ENCODE data around the gene C13orf46.
"Not testable (repeated sequence)": the region's sequence is repeated elsewhere in the genome, so short reads cannot be mapped to it uniquely, and the experiment has no call there.

The C13orf46 gene

DNA sequence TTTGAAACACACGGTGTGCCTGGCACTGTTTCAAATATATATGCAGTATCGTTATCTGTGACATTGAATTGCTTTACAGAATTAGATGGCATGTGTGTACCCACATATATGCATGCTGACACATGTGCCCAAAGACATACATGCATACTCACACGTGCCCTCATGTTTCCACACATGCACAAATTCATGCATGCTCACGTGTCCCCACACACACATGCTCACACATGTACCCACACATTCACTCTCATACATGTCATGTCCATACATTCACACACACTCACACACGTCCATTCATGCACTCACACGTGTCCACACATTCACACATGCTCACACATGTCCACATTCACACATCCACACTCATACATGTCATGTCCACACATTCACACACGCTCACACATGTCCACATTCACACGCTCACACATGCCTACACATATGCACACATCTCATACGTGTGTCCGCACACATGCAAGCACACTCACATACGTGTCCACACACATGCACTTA is 17.9 kb upstream of the C13orf46 start:
- DNase-seq, result no peak

DNA sequence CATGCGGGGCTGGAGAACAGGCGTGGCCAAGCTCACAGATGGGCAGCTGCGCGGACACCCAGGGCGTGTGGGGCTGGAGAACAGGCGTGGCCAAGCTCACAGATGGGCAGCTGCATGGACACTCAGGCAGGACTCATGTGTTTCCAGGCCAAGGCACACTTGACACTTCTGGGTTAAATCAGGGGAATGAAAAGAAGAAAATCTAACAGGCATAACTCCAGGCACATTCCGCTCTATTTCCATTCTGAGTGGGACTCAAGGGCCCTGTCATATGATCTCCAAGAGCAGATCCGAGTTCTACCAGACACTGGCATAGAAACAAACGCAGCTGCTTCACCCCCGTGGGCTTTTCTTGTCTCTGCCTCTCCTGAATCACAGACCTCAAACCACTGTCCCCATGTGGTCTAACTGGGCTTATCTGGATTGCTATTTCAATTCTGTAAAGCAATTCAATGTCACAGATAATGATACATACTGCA is 17.4 kb upstream of the C13orf46 start:
- DNase-seq, result no peak

DNA sequence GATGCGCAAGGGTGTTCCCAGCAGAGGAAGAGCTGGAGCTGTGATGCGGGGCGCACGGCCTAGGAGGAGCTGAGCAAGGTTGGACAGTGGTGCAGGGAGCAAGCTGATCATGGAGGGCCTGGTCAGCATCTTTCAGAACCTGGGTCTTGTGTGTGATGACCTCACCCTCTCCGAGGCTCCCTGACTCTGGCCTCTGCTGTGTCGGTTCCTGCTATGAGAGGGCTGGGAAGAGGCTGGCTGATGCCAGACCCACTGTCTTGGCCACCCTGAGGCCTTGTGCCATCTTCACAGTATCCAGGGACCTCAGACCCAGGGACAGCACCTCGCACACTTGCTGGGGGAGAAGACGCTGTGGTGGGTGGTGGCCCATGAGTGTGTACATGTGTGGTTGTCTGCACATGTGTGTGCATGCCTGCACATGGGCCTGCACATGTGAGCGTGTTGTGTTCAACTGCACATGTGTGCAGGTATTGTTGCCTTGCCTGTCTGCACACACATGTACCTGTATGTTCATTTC is 16.5 kb upstream of the C13orf46 start:
- DNase-seq, result no peak

GRCh38 chr13:113989585-113990300 is 15.9 kb upstream of the C13orf46 start:
- no peak for DNase-seq

- not testable (repeated sequence) for DNase-seq
These were observed 15.0 kb upstream of the C13orf46 start for GRCh38 chr13:113988859-113989258.

- no peak for DNase-seq
These were observed 8.4 kb upstream of the C13orf46 start for GRCh38 chr13:113982296-113982661.

GRCh38 chr13:113981611-113982295 is 7.9 kb upstream of the C13orf46 start:
- no peak for DNase-seq

GRCh38 chr13:113981194-113981605 is 7.3 kb upstream of the C13orf46 start:
- DNase-seq, result no peak

DNA sequence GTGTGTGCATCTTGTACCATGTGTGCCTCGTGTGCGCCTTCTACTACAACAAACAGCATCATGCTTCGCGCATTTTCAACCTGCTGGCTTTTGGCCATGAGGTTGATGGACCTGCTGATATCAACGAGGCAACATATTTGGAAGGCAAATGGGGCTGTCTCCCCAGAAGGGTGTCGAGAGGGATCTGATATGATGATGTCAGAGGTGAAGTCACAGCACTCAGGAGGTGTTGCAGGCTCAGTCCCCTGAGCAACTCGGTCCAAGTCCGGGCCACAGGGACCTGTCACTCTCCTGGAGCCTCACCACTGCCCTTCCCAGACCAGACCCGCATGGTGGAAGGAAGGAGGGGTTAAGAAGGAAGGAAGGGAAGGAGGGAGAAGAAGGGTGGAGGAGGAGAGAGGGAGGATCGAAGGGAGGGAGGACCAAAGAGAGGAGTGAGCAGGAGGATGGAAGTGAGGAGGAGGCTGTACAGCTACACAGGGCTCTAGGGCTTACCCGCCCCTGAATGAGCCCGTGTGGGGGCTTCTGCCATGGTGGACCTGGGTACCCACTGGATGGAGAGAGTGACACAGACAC is 6.7 kb upstream of the C13orf46 start:
- DNase-seq, result no peak

GRCh38 chr13:113979791-113980471 is 6.1 kb upstream of the C13orf46 start:
- DNase-seq, result no peak

GRCh38 chr13:113978741-113979481 is 5.0 kb upstream of the C13orf46 start:
- no peak for DNase-seq

DNA sequence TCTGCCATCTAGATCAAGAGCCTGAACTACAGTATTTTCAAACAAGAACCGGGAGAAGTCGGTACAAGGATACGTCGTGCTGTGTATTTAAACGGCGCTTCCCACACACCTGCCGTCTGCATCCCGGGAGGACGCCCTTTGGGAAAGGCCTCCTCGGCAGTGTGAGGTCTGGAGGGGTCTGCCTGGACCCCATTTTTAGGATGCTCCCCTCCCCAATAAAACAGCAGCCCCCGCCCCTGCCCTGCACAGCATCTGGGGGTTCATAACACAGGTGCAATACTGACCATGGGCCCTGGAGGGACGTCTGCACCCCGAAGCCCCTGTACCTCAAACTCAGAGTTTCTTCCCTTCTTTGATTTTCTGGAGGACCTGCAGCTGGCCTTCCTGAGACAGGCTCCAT is 4.1 kb upstream of the C13orf46 start:
- DNase-seq, result no peak

DNA sequence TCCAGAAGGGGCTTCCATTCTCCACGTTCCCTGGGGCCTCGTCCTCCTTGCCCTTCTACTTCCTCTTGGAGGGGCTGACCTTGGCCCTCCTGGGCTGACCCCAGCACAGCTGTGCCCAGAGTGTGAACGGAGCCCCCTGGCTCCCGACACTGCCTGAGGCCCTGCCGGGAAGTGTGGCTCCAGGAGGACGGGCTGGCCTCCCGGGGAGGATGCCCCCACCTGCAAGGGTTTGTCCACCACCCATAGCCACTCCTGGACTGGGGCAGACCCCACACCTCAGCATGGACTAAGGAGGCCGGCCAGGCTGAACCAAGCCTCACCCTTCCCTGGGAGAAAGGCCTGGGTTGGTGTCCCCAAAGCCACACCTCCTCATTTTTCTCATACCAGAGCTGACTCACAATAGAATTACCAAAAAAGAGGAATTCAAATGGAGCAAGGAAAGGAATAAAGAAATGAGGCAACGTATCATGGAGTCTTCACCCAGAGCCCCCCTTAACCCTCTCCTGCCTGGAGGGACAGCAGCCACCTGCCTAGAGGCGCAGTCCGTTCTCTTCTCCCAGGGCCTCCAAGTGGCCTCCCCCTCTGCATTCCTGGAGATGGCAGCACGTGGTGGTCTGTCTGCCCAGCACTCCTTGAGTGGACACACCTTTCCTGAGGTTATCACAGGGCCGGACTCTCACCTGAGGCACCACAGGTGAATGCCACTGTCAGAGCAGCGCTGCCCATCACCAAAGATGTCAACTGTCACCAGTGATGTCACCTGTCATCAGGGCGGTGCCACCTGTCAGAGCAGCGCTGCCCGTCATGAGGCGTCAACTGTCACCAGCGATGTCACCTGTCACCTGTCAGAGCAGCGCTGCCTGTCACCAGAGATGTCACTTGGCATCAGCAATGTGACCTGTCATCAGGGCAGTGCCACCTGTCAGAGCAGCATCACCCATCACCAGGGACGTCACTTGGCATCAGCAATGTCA is 3.1 kb upstream of the C13orf46 start:
- no peak for DNase-seq

GRCh38 chr13:113975416-113975815 is 1.5 kb upstream of the C13orf46 start:
- no peak for DNase-seq

GRCh38 chr13:113974304-113975281 is 717 bp upstream of the C13orf46 start:
- no peak for DNase-seq

DNA sequence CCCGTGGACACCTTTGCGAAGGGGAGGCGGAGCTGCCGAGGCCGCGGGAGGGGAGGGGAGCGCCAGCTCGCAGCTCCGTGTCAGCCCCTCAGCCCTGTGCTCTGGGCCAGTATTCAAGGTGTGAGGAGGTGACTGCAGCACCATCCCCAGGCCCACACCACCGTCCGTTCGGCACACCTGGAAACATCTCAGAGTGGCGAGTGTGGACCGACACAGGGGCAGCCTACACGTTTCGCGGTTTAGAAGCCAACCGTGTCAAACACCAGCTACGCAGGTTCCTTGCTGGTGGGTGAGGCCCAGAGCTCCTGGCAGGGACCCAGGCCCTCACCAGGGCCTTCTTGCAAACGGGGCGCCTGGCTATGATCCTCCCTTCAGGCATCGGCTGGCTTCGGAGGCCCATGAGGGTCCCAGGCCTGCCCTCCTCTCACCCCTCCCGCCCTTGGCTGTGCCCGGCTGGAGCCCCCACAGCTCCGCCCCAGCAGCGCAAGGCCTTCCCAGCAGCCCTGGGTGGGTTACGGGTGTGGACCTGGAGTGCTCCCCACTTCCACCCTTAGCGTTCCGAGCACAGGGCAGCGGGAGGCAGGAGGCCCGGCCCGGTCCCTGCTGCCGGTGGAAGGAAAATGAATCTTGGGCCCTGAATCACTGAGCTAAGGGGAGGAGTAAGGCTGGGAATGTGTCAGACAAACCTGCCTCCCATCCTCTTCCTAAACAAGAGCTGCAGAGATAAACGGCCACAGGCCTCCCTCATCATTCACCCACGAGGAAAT is 1.2 kb downstream of the C13orf46 start:
- no peak for DNase-seq

DNA sequence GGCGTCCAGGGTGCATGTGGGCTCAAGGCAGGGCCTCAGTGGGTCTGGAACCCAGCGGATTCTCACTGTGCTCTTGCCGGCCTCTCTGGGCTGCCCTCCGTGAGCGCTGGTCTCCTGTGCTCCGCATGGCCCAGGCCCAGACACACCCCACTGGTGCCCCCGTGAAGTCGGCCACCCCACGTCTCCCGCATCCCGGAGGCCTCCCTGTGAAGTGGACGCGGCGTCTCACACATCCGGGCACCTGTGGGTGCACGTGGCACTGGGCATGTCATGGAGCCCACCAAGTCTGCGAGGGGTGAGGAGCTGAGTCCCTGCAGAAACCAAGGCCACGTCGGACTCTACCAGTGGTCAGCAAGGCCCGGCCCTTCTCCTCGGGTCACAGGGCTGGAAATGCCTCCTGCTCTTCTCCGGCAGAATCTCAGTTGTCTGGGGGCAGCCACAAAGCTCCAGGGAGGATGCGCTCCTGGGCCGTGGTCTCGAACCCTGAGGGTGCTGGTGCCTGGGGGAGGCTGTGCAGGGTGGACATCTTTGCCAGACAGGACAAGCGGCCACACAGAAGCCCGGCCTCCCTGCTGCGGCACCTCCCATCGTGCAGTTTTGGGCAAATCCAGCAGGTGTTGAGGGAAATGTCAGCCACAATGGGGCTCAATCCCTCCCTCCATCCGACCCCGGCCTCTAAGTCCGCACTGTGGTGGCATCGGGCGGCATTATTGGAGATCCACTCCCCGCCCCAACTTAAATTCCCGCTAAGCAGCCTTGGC is 2.2 kb downstream of the C13orf46 start:
- DNase-seq, result no peak

DNA sequence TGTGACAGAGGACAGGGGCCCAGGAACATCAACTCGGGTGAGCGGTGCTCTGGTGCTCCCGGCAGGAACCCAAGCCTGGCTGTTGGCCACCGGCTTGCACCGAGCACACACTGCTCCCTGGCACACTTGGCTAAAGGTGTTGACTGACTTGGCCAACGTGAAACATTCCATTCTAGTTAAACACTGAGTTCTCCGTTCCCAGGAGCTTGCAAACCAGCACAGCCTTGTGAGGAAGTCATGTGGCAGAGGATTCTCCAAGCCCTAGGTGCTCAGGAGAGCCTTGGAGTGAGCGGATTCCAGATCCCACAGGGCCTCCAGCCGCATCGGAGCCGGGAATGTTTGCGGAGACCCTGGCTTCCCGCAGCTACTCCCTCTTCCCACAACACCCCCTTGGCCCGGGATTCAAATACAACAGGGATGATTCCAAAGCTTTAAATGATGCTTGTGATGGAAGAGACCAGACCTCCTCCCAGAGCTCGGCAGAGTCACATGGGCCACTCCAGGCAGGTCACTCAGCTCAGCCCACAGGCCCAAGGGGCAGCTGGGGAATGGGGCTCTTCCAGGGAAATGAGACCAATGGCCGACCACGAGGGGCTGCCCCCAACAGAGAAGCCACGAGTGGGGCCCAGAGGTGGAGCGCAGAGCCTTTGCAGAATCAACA is 2.9 kb downstream of the C13orf46 start:
- no peak for DNase-seq
